HFFc6 (cell line): ENCODE results near the gene NR3C2. TPM values are rescaled to one million over a fixed set of nuclear protein-coding genes. Genes with fewer than 3 reads are reported as not detected.

ENCODE experiments used
- DNase-seq: peaks from one replicate; pipeline ENCODE4 v3.0.0-alpha.2; 2018
- H3K27ac Mint-ChIP-seq: 2 replicates; pipeline ENCODE4 v1.8.0; 2020; ENCODE audit warnings: mild to moderate bottlenecking, mixed read lengths
- H3K27me3 Mint-ChIP-seq: 2 replicates; pipeline ENCODE4 v1.8.0; 2021; ENCODE audit warnings: mild to moderate bottlenecking, moderate library complexity, mixed read lengths; ENCODE audit not compliant: insufficient read depth
- H3K36me3 Mint-ChIP-seq: 2 replicates; pipeline ENCODE4 v1.8.0; 2021; ENCODE audit warnings: low read depth, mixed read lengths
- H3K4me1 Mint-ChIP-seq: 2 replicates; pipeline ENCODE4 v1.8.0; 2020; ENCODE audit warnings: low read depth, mixed read lengths
- H3K4me3 Mint-ChIP-seq: 2 replicates; pipeline ENCODE4 v1.8.0; 2020; ENCODE audit warnings: mild to moderate bottlenecking, moderate library complexity, mixed read lengths
- H3K9me3 Mint-ChIP-seq: 2 replicates; pipeline ENCODE4 v1.8.0; 2020; ENCODE audit warnings: mild to moderate bottlenecking, mixed read lengths
- CTCF ChIP-seq: fragments of 200-600 bp; sonication (generic); IDR thresholded peaks from 2 replicates; pipeline ENCODE4 v1.5.0; 2021; ENCODE audit warnings: antibody characterized with exemption, mild to moderate bottlenecking
- total RNA-seq, 6 experiments: library from RNA; stranded (reverse); fragmentation: NEBNext Ultra II Directional; extraction: Animal tissue kit (Norgen Biotek cat#: 25700); gene quantifications; 2 replicates in 1 of 6; 3 replicates in 5 of 6; pipeline ENCODE4 v1.2.3, GENCODE V29; 2021

NR3C2 gene
- total RNA-seq, 6 experiments from 2014 or later = 0.07 to 0.26 (median 0.11) TPM

- Mint-ChIP-seq H3K36me3 (no peaks in the 10 kb centered on the region), H3K27me3 (no peaks in the 10 kb centered on the region; the same call in none of the 2 replicates), H3K4me3 (no peak overlapping the region), H3K4me1 (no peaks in the 10 kb centered on the region), H3K27ac (no peak overlapping the region), H3K9me3 (no peaks in the 10 kb centered on the region)
- TF ChIP-seq CTCF = no peak
- no peak for DNase-seq
Measured at GRCh38 chr4:148434075-148434773, 8.0 kb downstream of the NR3C2 start.

- H3K27ac Mint-ChIP-seq = no peak overlapping the region
- H3K9me3 Mint-ChIP-seq = no peaks in the 10 kb centered on the region
- DNase-seq = no peak
- TF ChIP-seq CTCF = no peak
- no peaks in the 10 kb centered on the region for H3K4me1 Mint-ChIP-seq
- H3K36me3 Mint-ChIP-seq = no peaks in the 10 kb centered on the region
- no peak overlapping the region for H3K4me3 Mint-ChIP-seq
- peaks cover 2% of the 10 kb centered on the region for H3K27me3 Mint-ChIP-seq
Measured at GRCh38 chr4:148431401-148431800, 10.8 kb downstream of the NR3C2 start.

GRCh38 chr4:148430854-148431253 lies 11.4 kb downstream of the NR3C2 start:
- no peaks in the 10 kb centered on the region for H3K9me3 Mint-ChIP-seq
- DNase-seq = no peak
- no peak for TF ChIP-seq CTCF
- no peak overlapping the region for H3K4me3 Mint-ChIP-seq
- no peak overlapping the region for H3K27ac Mint-ChIP-seq
- no peaks in the 10 kb centered on the region for H3K36me3 Mint-ChIP-seq
- peaks cover 2% of the 10 kb centered on the region for H3K27me3 Mint-ChIP-seq
- no peaks in the 10 kb centered on the region for H3K4me1 Mint-ChIP-seq

- no peak for TF ChIP-seq CTCF
- H3K9me3 Mint-ChIP-seq = no peaks in the 10 kb centered on the region
- no peaks in the 10 kb centered on the region for H3K4me1 Mint-ChIP-seq
- H3K27ac Mint-ChIP-seq = no peak overlapping the region
- peaks cover 2% of the 10 kb centered on the region; the same call in 1 of the 2 replicates for H3K27me3 Mint-ChIP-seq
- no peaks in the 10 kb centered on the region for H3K36me3 Mint-ChIP-seq
- no peak overlapping the region for H3K4me3 Mint-ChIP-seq
- DNase-seq = no peak
Measured at GRCh38 chr4:148429206-148429605, 13.0 kb downstream of the NR3C2 start.

GRCh38 chr4:148426643-148427042 lies 15.6 kb downstream of the NR3C2 start:
- H3K36me3 Mint-ChIP-seq = no peaks in the 10 kb centered on the region
- H3K27me3 Mint-ChIP-seq = peaks cover 2% of the 10 kb centered on the region; the same call in 1 of the 2 replicates
- no peaks in the 10 kb centered on the region for H3K4me1 Mint-ChIP-seq
- no peak for DNase-seq
- TF ChIP-seq CTCF = no peak
- H3K4me3 Mint-ChIP-seq = no peak overlapping the region
- H3K27ac Mint-ChIP-seq = no peak overlapping the region
- H3K9me3 Mint-ChIP-seq = no peaks in the 10 kb centered on the region; the same call in 1 of the 2 replicates
